ENCODE measurements around the gene ANKS1A.
"Not testable (repeated sequence)": the region's sequence is repeated elsewhere in the genome, so short reads cannot be mapped to it uniquely, and the experiment has no call there.

Gene ANKS1A

GRCh38 chr6:34992376-34992775, 103.3 kb downstream of the ANKS1A start:
- DNase-seq (ENCODE audit: low read depth in 2 of 2) = no peak

- no peak for DNase-seq (ENCODE audit: low read depth in 2 of 2)
Measured at GRCh38 chr6:34993213-34993612, 104.2 kb downstream of the ANKS1A start.

- DNase-seq (ENCODE audit: low read depth in 2 of 2) = no peak
Measured at GRCh38 chr6:34994693-34995092, 105.6 kb downstream of the ANKS1A start.

- DNase-seq (ENCODE audit: low read depth in 2 of 2) = not testable (repeated sequence)
Measured at GRCh38 chr6:34998417-34998816, 109.4 kb downstream of the ANKS1A start.

- DNase-seq (ENCODE audit: low read depth in 2 of 2) = not testable (repeated sequence)
Measured at GRCh38 chr6:34999153-34999552, 110.1 kb downstream of the ANKS1A start.

- not testable (repeated sequence) for DNase-seq (ENCODE audit: low read depth in 2 of 2)
Measured at GRCh38 chr6:34999962-35000361, 110.9 kb downstream of the ANKS1A start.

GRCh38 chr6:35001349-35001748, 112.3 kb downstream of the ANKS1A start:
- DNase-seq (ENCODE audit: low read depth in 2 of 2) = not testable (repeated sequence)

- DNase-seq (ENCODE audit: low read depth in 2 of 2) = not testable (repeated sequence)
Measured at GRCh38 chr6:35003886-35004530, 115.0 kb downstream of the ANKS1A start.

GRCh38 chr6:35007016-35007415, 118.0 kb downstream of the ANKS1A start:
- DNase-seq (ENCODE audit: low read depth in 2 of 2) = no peak

GRCh38 chr6:35008858-35009257, 119.8 kb downstream of the ANKS1A start:
- DNase-seq (ENCODE audit: low read depth in 2 of 2) = no peak

GRCh38 chr6:35011096-35012041, 122.3 kb downstream of the ANKS1A start:
- no peak for DNase-seq (ENCODE audit: low read depth in 2 of 2)

- DNase-seq (ENCODE audit: low read depth in 2 of 2) = no peak
Measured at GRCh38 chr6:35013701-35014100, 124.6 kb downstream of the ANKS1A start.

- DNase-seq (ENCODE audit: low read depth in 2 of 2) = no peak
Measured at GRCh38 chr6:35014341-35014740, 125.3 kb downstream of the ANKS1A start.

GRCh38 chr6:35014786-35015185, 125.7 kb downstream of the ANKS1A start:
- no peak for DNase-seq (ENCODE audit: low read depth in 2 of 2)

- no peak for DNase-seq (ENCODE audit: low read depth in 2 of 2)
Measured at GRCh38 chr6:35015476-35015875, 126.4 kb downstream of the ANKS1A start.

- no peak for DNase-seq (ENCODE audit: low read depth in 2 of 2)
Measured at GRCh38 chr6:35015996-35016395, 126.9 kb downstream of the ANKS1A start.

- DNase-seq (ENCODE audit: low read depth in 2 of 2) = no peak
Measured at GRCh38 chr6:35016502-35017321, 127.7 kb downstream of the ANKS1A start.

GRCh38 chr6:35017411-35018181, 128.5 kb downstream of the ANKS1A start:
- DNase-seq (ENCODE audit: low read depth in 2 of 2) = no peak

- DNase-seq (ENCODE audit: low read depth in 2 of 2) = no peak
Measured at GRCh38 chr6:35018182-35018519, 129.1 kb downstream of the ANKS1A start.

GRCh38 chr6:35018746-35019145, 129.7 kb downstream of the ANKS1A start:
- no peak for DNase-seq (ENCODE audit: low read depth in 2 of 2)

- no peak for DNase-seq (ENCODE audit: low read depth in 2 of 2)
Measured at GRCh38 chr6:35019171-35019570, 130.1 kb downstream of the ANKS1A start.

Measured in stimulated activated CD4-positive, alpha-beta T cell treated with anti-CD3 and anti-CD28 coated beads, Interleukin-1b, Interleukin-23, amount 100 ng/mL, for 4 hours (primary cell).